ENCODE results near the gene ATR. TPM values are rescaled to one million over a fixed set of nuclear protein-coding genes. Genes with fewer than 3 reads are reported as not detected.

The ATR gene
- total RNA-seq, 1 donor: 22.1 TPM

- Histone ChIP-seq H3K4me1 (ENCODE audit: insufficient read depth, low read length) (peaks cover 8% of the 10 kb centered on the region), H3K4me2 (ENCODE audit: insufficient read depth, low read length) (peak overlapping the region; percentile 25), H3K27me3 (ENCODE audit: insufficient read depth, low read length) (no peaks in the 10 kb centered on the region), H4K20me1 (ENCODE audit: insufficient read depth, low read length) (no peaks in the 10 kb centered on the region), H3K9me3 (ENCODE audit: low read depth, low read length) (no peaks in the 10 kb centered on the region), H2AFZ (ENCODE audit: low read length) (no peak overlapping the region), H3K79me2 (ENCODE audit: insufficient read depth, low read length) (no peaks in the 10 kb centered on the region), H3K27ac (ENCODE audit: low read depth, low read length) (no peak overlapping the region), H3K4me3 (ENCODE audit: insufficient read depth, low read length) (no peak overlapping the region), H3K36me3 (ENCODE audit: insufficient read depth, low read length) (peaks cover 2% of the 10 kb centered on the region)
- TF ChIP-seq, protein P1, sequence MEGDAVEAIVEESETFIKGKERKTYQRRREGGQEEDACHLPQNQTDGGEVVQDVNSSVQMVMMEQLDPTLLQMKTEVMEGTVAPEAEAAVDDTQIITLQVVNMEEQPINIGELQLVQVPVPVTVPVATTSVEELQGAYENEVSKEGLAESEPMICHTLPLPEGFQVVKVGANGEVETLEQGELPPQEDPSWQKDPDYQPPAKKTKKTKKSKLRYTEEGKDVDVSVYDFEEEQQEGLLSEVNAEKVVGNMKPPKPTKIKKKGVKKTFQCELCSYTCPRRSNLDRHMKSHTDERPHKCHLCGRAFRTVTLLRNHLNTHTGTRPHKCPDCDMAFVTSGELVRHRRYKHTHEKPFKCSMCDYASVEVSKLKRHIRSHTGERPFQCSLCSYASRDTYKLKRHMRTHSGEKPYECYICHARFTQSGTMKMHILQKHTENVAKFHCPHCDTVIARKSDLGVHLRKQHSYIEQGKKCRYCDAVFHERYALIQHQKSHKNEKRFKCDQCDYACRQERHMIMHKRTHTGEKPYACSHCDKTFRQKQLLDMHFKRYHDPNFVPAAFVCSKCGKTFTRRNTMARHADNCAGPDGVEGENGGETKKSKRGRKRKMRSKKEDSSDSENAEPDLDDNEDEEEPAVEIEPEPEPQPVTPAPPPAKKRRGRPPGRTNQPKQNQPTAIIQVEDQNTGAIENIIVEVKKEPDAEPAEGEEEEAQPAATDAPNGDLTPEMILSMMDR (IDR thresholded peaks at IDR 0.05; ENCODE audit: extremely low read depth, low read depth, low read length): no peak
- no peak for DNase-seq (ENCODE audit: insufficient read length, low spot score, missing footprints)
Observed at GRCh38 chr3:142507241-142507640, 71.3 kb downstream of the ATR start.

DNA sequence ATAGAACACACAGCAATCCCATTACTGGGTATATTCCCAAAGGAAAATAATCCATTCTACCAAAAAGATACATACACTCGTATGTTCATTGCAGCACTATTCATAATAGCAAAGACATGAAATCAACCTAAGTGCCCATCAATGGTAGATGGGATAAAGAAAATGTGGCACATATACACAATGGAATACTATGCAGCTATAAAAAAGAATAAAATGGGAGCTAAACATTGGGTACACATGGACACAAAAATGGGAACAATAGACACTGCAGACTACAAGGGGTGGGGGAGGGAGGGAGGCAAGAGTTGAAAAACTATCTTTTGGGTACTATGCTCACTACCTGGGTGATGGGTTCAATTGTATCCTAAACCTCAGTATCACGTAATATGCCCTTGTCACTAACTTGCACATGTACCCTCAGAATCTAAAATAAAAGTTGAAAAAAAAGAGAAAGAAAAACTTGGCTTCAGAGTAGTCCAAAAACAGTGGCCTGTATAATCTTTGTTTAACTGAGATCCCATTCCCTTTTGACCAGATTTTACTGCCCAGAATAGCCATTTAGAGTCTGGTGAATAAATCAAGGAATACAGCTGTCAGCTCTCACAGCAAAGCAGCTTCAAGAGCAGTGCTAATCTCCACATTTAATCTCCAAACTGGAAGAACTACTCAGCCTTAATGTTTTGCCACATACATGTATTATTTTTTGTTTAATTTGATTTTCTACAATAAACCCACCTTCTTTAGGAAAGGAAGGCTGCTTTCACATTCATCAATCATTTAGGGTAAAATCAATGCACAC lies 76.1 kb downstream of the ATR start:
- no peak for DNase-seq (ENCODE audit: insufficient read length, low spot score, missing footprints)
- Histone ChIP-seq H3K27me3 (ENCODE audit: insufficient read depth, low read length) (no peaks in the 10 kb centered on the region), H3K79me2 (ENCODE audit: insufficient read depth, low read length) (no peaks in the 10 kb centered on the region), H3K4me1 (ENCODE audit: insufficient read depth, low read length) (peaks cover 23% of the 10 kb centered on the region), H3K4me3 (ENCODE audit: insufficient read depth, low read length) (no peak overlapping the region), H3K27ac (ENCODE audit: low read depth, low read length) (no peak overlapping the region), H4K20me1 (ENCODE audit: insufficient read depth, low read length) (no peaks in the 10 kb centered on the region), H2AFZ (ENCODE audit: low read length) (no peak overlapping the region), H3K9me3 (ENCODE audit: low read depth, low read length) (no peaks in the 10 kb centered on the region), H3K36me3 (ENCODE audit: insufficient read depth, low read length) (peaks cover 11% of the 10 kb centered on the region), H3K4me2 (ENCODE audit: insufficient read depth, low read length) (no peak overlapping the region)
- TF ChIP-seq, protein P1 (IDR thresholded peaks at IDR 0.05; ENCODE audit: extremely low read depth, low read depth, low read length): no peak

DNA sequence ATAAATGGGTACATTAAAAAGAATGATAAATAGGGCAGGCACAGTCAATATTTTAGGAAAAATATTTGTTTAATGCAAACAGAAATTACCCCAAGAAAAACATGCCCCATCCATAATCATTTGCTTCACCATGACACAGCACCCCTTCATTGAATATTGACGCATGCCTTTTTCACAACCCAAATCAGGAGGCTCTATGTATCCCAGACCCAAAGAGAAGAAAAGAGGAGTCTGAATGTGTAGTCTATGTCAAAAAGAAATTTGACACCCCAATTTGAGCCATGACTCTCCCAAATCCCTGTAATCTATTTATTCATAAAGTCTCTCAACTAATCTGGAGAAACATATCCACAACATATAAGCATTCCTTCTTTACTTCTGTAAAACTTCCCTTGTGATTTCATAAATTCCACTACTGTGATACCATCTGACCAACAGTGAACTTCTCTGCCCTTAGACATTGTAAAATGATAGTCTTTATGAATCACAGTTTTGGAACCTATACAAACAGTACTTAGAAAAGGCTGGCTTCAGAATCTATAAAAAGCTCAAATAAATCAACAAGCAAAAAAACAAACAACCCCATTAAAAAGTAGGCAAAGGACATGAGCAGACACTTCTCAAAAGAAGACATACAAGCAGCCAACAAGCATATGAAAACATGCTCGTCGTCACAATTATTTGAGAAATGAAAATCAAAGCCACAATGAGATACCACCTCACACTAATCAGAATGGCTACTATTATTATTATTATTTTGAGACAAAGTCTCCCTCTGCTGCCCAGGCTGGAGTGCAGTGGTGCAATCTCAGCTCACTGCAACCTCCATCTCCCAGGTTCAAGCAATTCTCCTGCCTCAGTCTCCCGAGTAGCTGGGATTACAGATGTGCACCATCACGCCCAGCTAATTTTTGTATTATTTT lies 77.3 kb downstream of the ATR start:
- H3K27ac ChIP-seq (ENCODE audit: low read depth, low read length): peak overlapping the region; percentile 74
- TF ChIP-seq, protein P1 (IDR thresholded peaks at IDR 0.05; ENCODE audit: extremely low read depth, low read depth, low read length): no peak

GRCh38 chr3:142500211-142500610 lies 78.3 kb downstream of the ATR start:
- H3K4me1 ChIP-seq (ENCODE audit: insufficient read depth, low read length): peaks cover 19% of the 10 kb centered on the region
- no peak overlapping the region for H3K4me3 ChIP-seq (ENCODE audit: insufficient read depth, low read length)
- H2AFZ ChIP-seq (ENCODE audit: low read length): no peak overlapping the region
- peak; percentile 43 for DNase-seq (ENCODE audit: insufficient read length, low spot score, missing footprints)
- H3K9me3 ChIP-seq (ENCODE audit: low read depth, low read length): no peaks in the 10 kb centered on the region
- H3K27me3 ChIP-seq (ENCODE audit: insufficient read depth, low read length): no peaks in the 10 kb centered on the region
- H4K20me1 ChIP-seq (ENCODE audit: insufficient read depth, low read length): no peaks in the 10 kb centered on the region
- H3K36me3 ChIP-seq (ENCODE audit: insufficient read depth, low read length): peaks cover 16% of the 10 kb centered on the region
- peak overlapping the region; percentile 74 for H3K27ac ChIP-seq (ENCODE audit: low read depth, low read length)
- H3K79me2 ChIP-seq (ENCODE audit: insufficient read depth, low read length): no peaks in the 10 kb centered on the region
- TF ChIP-seq, protein P1 (IDR thresholded peaks at IDR 0.05; ENCODE audit: extremely low read depth, low read depth, low read length): no peak
- H3K4me2 ChIP-seq (ENCODE audit: insufficient read depth, low read length): peak overlapping the region; percentile 53

More for the DNA sequence above, 77.3 kb downstream of the ATR start:
- H3K4me1 ChIP-seq (ENCODE audit: insufficient read depth, low read length): peaks cover 19% of the 10 kb centered on the region
- H2AFZ ChIP-seq (ENCODE audit: low read length): no peak overlapping the region
- H3K4me2 ChIP-seq (ENCODE audit: insufficient read depth, low read length): peak overlapping the region; percentile 53
- H3K9me3 ChIP-seq (ENCODE audit: low read depth, low read length): no peaks in the 10 kb centered on the region
- no peaks in the 10 kb centered on the region for H4K20me1 ChIP-seq (ENCODE audit: insufficient read depth, low read length)
- no peak overlapping the region for H3K4me3 ChIP-seq (ENCODE audit: insufficient read depth, low read length)
- peak; percentile 66 for DNase-seq (ENCODE audit: insufficient read length, low spot score, missing footprints)
- no peaks in the 10 kb centered on the region for H3K79me2 ChIP-seq (ENCODE audit: insufficient read depth, low read length)
- H3K27me3 ChIP-seq (ENCODE audit: insufficient read depth, low read length): no peaks in the 10 kb centered on the region
- H3K36me3 ChIP-seq (ENCODE audit: insufficient read depth, low read length): peaks cover 15% of the 10 kb centered on the region

Measured in osteoblast (primary cell).